NT2/D1 (cell line): ENCODE measurements around the gene HOXA5.
A peak's percentile ranks its signal among the peaks of the same experiment; 100 is the strongest.

Source experiments
- DNase-seq: peaks from one replicate; pipeline ENCODE4 v3.0.0-alpha.2; 2011; ENCODE audit warnings: low read depth, low spot score
- H3K27me3 ChIP-seq: 2 replicates; pipeline ENCODE4 v1.6.0; 2011; ENCODE audit warnings: mild to moderate bottlenecking; ENCODE audit not compliant: insufficient read length, insufficient read depth
- H3K36me3 ChIP-seq: 2 replicates; pipeline ENCODE4 v1.6.1; 2011; ENCODE audit warnings: mild to moderate bottlenecking, low read length, mixed read lengths; ENCODE audit not compliant: insufficient read depth, insufficient read length
- H3K4me1 ChIP-seq: 2 replicates; pipeline ENCODE4 v1.5.1; 2011; ENCODE audit not compliant: insufficient read depth, insufficient read length
- H3K4me3 ChIP-seq: 2 replicates; pipeline ENCODE4 v1.5.1; 2011; ENCODE audit warnings: low read depth; ENCODE audit not compliant: insufficient read length
- H3K9ac ChIP-seq: 2 replicates; pipeline ENCODE4 v1.6.0; 2011; ENCODE audit warnings: low read depth; ENCODE audit not compliant: insufficient read length
- H3K9me3 ChIP-seq: 2 replicates; pipeline ENCODE4 v1.5.1; 2011; ENCODE audit warnings: mild to moderate bottlenecking, low read length; ENCODE audit not compliant: insufficient read depth
- SUZ12 ChIP-seq: IDR thresholded peaks from 2 replicates; pipeline ENCODE4 v1.6.1; 2011; ENCODE audit not compliant: insufficient read length, insufficient read depth; ENCODE audit errors: extremely low read depth
- YY1 ChIP-seq: IDR thresholded peaks from 2 replicates; pipeline ENCODE4 v1.6.1; 2011; ENCODE audit not compliant: insufficient read length, insufficient read depth
- ZNF274 ChIP-seq: IDR thresholded peaks from 2 replicates; pipeline ENCODE4 v1.6.1; 2011; ENCODE audit warnings: mild to moderate bottlenecking, low read depth, low read length

HOXA5 gene

DNA sequence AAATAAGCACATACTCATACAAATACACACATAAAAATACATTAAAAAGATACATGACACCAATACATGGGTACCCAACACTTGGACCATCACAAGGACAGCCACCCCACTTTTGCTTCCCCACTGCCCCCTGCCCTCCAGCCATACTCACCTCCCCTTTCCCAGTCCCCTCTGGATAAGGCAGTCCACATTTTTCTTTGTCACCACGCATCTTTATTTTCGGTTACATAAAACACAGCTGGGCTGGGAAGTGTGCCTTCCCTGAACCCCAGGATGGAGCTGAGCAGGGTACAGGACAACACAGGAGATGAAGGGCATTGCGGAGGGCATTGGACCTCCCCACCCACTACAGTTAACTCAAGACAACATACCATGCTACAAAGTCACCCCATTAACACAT is 10.0 kb upstream of the HOXA5 start:
- H3K9ac ChIP-seq = no peak overlapping the region
- DNase-seq = no peak
- H3K9me3 ChIP-seq = peaks cover 10% of the 10 kb centered on the region
- TF ChIP-seq ZNF274 (no peak), YY1 (no peak), SUZ12 (no peak)
- H3K36me3 ChIP-seq = no peaks in the 10 kb centered on the region
- H3K4me3 ChIP-seq = no peak overlapping the region
- peaks cover 100% of the 10 kb centered on the region for H3K27me3 ChIP-seq
- H3K4me1 ChIP-seq = peaks cover 3% of the 10 kb centered on the region

DNA sequence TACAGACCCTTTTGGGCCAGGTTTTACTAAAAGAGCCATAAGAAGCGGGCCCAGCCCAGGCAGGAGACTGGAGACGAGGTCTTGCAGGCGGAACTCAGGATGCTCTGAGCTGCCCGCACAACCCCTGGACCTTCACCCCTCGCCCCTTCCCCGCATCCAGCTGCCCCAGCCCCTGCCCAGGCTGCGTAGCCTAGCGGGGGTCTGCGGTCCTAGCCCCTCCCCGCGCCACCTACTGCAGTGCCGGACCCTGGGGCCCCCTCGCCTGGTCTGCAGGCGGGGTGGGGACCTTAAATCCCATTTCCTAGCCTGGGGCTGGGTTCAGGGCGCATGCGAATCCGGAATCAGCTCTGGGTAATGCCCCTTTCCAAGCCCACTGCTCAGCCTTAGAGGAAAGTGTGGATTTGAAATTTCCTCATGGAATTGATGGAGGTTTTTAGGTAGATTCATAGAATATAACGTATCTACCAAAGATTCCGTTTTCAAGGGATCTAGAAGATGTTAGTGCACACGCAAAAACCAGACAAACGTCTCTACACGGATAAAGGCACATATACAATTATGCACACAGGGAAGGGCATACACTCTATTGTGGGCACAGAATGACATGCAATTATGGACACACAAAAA is 9.4 kb upstream of the HOXA5 start:
- no peak for TF ChIP-seq YY1
- no peak for TF ChIP-seq SUZ12
- TF ChIP-seq ZNF274 = no peak
- no peak overlapping the region for H3K9ac ChIP-seq

DNA sequence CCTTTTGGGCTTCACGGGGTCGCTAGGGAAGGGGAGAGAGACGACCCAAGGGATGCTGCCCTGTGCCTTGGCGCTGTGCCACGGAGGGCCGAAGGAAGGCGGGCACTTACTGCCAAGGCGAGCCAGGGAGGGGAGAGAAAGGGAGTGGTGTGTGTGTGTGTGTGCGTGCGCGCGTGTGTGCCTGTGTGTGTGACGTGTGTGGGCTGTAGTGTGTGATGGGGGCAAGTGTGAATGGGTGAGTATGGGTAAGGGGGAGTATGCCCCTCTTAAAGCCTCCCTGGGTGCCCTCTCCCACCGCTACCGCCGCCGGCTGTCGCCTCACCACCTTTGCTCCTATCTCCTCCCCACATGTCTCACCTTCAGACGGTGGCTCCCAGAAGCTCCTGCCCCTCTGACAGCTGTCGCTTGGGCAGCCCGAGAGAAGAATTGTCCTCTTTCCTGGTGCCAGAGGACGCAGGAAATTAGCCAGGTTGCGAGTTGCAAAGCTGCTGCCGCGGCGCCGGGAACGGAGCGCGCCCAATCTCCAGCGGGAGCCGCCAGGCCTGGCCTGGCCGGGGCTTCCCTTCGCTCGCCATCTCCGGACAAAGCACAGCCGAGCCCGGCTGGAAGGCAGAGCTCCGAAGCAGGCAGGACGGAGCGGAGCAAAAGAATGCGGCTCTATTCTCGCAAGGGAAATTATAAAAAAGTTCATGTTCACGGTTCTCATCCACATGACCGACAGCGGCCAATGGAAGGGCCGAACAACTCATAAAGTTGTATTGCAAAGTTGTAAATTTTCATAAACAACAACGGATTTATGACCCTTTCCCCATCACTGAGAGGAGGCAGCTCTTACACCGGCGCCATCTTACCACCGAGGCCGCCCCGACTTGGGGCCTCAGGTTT is 8.7 kb upstream of the HOXA5 start, which contains the start of gene HOXA3:
HOXA3 (minus strand) TSS at position 653 of the 885 bp plus-strand sequence. CDS start 41,943 bp downstream, outside the sequence.
- TF ChIP-seq YY1 (no peak), SUZ12 (no peak), ZNF274 (no peak)
- H3K4me1 ChIP-seq = peaks cover 3% of the 10 kb centered on the region
- DNase-seq = no peak
- H3K9ac ChIP-seq = no peak within 1 kb of the TSS
- H3K9me3 ChIP-seq = peaks cover 3% of the 10 kb centered on the region
- no peaks in the 10 kb centered on the region for H3K36me3 ChIP-seq
- peak within 1 kb of the TSS; percentile 42 for H3K4me3 ChIP-seq
- peaks cover 100% of the 10 kb centered on the region for H3K27me3 ChIP-seq

More for the DNA sequence above, 9.4 kb upstream of the HOXA5 start:
- Histone ChIP-seq H3K4me1 (peaks cover 3% of the 10 kb centered on the region), H3K9me3 (peaks cover 10% of the 10 kb centered on the region), H3K4me3 (no peak overlapping the region), H3K27me3 (peaks cover 100% of the 10 kb centered on the region), H3K36me3 (no peaks in the 10 kb centered on the region)
- DNase-seq = no peak

DNA sequence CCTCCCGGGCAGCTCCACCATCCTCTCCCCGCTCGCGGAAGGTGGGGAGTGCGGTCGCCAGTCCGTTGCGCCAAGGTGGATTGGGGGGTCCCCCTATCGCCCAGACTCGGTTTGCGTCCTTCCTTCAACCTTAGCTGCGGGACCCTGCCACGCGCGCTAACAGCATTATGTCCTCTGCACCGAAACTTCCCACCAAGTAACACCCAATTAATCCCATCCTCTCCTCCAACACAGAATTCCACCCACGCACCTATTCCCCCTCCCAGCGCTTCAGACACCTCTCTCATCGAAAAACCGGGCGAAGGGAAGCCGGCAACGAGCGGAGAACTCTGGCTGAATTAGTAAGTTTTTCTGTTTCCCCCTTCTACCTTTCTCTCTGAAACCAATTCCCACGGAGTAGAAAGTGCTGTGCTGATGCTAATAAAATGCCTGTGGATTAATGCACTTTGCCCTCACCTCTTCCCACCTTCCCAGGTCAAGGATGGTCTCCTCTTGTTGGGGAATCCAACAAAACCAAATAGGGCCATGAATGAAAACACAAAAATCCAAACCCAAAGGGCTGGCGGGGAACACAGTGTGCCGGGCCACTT is 8.0 kb upstream of the HOXA5 start:
- peaks cover 100% of the 10 kb centered on the region for H3K27me3 ChIP-seq
- peak overlapping the region; percentile 42 for H3K4me3 ChIP-seq
- H3K4me1 ChIP-seq = peaks cover 3% of the 10 kb centered on the region
- H3K9me3 ChIP-seq = no peaks in the 10 kb centered on the region; the same call in 1 of the 2 replicates
- H3K36me3 ChIP-seq = no peaks in the 10 kb centered on the region
- H3K9ac ChIP-seq = peak overlapping the region; percentile 12
- TF ChIP-seq YY1 (no peak), ZNF274 (no peak), SUZ12 (no peak)
- no peak for DNase-seq

DNA sequence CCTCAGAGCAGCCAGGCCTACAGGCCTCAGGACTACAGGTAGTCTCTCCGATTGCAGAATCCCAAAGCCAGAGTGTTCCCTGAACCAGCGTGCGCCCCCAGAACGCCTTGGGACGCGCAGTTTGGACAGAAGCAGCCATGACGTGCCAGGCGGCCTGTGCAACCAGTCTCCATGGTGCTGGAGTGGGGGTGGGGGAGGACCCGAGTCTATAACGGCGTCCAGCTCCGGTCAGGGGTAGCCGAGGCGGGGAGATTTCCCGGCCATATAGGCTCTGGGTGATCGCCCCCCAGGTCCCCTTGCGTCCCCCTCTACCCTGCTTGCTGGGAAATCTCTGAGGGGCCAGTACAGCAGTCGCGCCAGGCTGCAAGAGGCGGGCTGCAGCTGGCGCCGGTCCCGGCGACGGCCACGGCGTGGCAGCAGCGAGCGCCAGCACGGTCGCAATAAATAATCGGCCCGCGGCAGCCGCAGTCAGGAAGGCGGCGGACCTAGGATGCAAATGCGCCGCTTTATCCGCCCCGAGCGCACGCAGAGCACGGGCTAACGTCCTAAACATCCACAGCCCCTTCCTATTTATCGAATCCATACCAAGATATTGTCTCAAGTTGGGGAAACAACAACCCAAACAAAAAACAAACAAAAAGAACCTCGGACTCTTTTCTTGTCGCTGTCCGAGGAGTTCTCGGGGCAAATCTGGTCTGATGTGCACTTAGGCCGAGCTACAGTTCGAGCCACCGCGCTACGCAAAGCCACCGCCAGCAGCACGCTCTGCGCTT is 7.3 kb upstream of the HOXA5 start:
- Histone ChIP-seq H3K9ac (peak overlapping the region; percentile 12), H3K27me3 (peaks cover 100% of the 10 kb centered on the region), H3K4me3 (peak overlapping the region; percentile 42), H3K9me3 (no peaks in the 10 kb centered on the region; the same call in 1 of the 2 replicates), H3K36me3 (no peaks in the 10 kb centered on the region), H3K4me1 (peaks cover 3% of the 10 kb centered on the region)
- no peak for DNase-seq
- TF ChIP-seq YY1 (no peak), SUZ12 (no peak), ZNF274 (no peak)

DNA sequence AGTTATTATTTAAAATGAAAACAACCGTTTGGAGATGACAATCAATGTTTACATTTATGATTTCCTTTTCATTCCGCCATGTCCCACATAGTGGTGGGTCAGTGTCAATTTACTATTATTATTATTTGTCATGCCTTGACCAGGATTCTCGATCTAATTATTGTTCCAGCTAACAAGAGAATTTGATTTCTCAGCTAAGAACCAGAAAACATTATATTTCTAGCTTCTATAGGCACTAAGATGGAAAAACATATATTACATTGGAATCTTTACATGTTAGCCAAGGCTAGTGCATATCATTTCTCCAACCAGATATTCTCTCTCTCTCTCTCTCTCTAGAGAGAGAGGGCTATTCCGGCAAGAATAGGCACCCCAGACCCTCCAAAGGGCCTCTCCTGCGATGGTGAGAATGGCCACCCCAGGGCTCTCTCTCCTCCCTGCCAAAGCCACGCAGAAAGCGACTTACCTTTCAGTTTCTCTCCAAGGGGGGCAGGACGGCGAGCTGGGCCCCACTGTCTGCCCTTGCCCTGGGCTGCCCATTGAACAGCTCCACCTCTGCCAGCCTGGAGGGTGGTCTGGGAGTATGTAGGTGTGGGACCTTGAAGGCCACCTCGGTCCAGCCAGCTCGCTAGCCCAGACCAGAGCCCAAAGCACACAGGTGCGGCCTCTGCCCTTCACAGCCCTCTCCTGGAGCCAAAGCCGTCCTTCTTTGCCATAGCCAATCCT is 6.5 kb upstream of the HOXA5 start:
- Histone ChIP-seq H3K9ac (peak overlapping the region; percentile 12), H3K4me3 (peak overlapping the region; percentile 42), H3K9me3 (no peaks in the 10 kb centered on the region; the same call in 1 of the 2 replicates), H3K36me3 (no peaks in the 10 kb centered on the region), H3K27me3 (peaks cover 100% of the 10 kb centered on the region), H3K4me1 (peaks cover 3% of the 10 kb centered on the region)
- no peak for DNase-seq
- TF ChIP-seq ZNF274 (no peak), SUZ12 (no peak), YY1 (no peak)
